IPS DF 4.7 (cell line): ENCODE results near the gene TADA3.
"Not testable (repeated sequence)": the region's sequence is repeated elsewhere in the genome, so short reads cannot be mapped to it uniquely, and the experiment has no call there.

Experiments used
- DNase-seq: peaks from one replicate; pipeline ENCODE4 v3.0.0-alpha.2; 2013; ENCODE audit warnings: low spot score; ENCODE audit errors: extremely low read depth

TADA3 gene

GRCh38 chr3:9784965-9785364, 7.3 kb downstream of the TADA3 start:
- DNase-seq, result no peak

GRCh38 chr3:9783954-9784353, 8.3 kb downstream of the TADA3 start:
- DNase-seq, result no peak

GRCh38 chr3:9782770-9783169, 9.5 kb downstream of the TADA3 start:
- no peak for DNase-seq

DNA sequence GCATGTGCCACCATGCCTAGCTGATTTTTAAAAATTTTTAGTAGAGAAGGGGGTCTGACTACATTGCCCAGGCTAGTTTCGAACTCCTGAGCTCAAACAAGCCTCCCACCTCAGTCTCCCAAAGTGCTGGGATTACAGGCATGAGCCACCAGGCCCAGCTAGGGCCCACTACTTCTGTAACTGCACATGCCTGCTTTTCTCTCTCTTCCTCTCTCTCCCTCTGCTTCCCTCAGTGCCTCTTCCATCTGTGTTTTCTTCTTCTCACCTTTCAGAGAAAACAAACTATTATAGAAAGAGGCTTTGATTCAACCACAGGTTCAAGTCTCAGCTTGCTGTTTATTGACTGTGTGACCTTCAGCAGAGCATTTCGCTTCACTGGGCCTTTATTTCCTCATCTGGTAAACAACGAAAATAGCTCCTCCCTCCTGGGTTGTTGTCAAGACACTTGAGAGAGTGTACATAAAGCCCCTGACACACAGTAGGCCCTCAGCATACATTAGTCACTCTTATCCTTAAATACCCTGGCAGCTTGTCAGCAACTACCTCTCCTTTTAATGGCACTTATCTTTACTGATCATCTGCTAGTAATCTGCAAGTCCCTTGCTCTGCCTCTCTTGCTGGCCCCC, 10.2 kb downstream of the TADA3 start:
- no peak for DNase-seq

GRCh38 chr3:9781551-9781950, 10.7 kb downstream of the TADA3 start:
- DNase-seq, result no peak

DNA sequence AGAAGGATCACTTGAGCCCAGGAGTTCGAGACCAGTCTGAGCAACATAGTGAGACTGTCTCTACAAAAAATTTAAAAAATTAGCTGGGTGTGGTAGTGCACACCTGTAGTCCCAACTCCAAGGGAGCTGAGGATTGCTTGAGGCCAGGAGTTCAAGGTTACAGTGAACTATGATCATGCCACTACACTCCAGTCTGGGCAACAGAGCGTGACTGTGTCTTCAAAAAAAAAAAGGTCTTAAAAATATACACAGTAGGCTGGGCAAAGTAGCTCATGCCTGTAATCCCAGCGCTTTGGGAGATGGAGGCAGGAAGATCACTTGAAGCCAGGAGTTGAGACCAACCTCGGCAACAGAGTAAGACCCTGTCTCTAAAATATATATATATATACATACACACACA, 11.4 kb downstream of the TADA3 start:
- no peak for DNase-seq

- no peak for DNase-seq
Observed at GRCh38 chr3:9780458-9780812, 11.8 kb downstream of the TADA3 start.

GRCh38 chr3:9779721-9780457, 12.4 kb downstream of the TADA3 start:
- no peak for DNase-seq

DNA sequence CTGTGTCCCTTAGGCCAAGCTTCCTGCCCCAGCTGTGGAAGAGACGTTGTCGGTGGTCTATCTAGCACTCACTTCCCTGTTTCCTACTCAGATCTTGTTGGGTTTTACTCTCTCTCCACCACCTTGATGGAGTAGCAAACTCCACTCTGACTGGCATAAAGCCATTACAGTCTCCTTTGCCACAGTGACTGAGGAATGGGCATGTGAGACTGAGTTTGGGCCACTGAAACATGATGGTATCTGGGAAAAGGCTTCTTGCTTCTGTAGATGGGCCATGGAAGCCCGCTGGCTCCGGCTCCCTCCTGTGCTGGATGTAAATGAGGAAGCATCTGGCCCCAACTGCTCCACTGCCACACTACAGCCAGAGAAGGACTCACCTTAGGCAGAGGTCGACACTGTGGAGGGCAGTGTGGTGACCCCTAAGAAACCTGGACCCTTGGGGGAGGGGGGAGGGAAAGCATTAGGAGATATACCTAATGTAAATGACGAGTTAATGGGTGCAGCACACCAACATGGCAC, 13.1 kb downstream of the TADA3 start:
- no peak for DNase-seq

DNA sequence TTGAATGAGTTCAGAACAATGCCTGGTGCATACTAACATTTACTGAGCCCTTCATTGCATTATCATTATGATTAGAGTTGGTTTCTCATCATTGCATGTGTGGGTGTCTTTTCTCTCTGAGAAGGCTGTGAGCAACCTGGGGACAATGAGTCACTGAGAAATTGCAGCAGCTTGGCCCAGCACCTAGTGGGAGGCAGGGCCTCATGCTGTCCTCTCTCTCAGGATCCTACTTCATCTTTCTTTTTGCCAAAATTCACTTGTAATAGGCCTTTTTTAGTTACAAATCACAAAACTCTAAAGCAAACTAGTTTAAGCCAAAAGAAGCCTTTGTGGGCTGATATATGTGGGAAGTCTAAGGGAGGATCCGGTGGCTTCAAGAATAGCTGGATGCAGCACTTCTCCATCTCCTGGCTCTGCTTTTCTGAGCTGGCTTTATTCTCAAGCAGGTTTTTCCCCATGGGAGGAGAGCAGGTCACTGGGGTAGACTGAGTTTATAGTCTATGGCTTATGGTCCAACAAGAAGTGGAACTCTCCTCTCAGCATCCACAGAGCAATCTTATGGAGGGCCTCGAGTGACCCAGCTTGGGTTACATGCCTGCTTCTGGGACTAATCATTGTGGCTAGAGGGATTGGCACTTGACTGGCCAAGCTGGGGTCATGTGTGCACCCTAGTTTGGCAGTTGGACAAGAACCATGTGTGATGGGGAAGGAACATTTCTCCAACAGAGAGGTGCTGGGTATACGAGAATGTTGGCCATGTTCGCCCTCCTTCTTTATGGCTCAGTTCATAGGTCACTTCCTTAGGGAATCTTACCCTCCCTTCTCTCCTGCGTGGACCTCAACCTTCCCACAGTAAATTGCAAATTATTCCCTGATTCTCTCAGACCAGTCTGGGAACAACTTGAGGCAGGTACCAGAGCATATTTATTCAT, 13.9 kb downstream of the TADA3 start:
- DNase-seq, result no peak

- no peak for DNase-seq
Observed at GRCh38 chr3:9777694-9778021, 14.6 kb downstream of the TADA3 start.

DNA sequence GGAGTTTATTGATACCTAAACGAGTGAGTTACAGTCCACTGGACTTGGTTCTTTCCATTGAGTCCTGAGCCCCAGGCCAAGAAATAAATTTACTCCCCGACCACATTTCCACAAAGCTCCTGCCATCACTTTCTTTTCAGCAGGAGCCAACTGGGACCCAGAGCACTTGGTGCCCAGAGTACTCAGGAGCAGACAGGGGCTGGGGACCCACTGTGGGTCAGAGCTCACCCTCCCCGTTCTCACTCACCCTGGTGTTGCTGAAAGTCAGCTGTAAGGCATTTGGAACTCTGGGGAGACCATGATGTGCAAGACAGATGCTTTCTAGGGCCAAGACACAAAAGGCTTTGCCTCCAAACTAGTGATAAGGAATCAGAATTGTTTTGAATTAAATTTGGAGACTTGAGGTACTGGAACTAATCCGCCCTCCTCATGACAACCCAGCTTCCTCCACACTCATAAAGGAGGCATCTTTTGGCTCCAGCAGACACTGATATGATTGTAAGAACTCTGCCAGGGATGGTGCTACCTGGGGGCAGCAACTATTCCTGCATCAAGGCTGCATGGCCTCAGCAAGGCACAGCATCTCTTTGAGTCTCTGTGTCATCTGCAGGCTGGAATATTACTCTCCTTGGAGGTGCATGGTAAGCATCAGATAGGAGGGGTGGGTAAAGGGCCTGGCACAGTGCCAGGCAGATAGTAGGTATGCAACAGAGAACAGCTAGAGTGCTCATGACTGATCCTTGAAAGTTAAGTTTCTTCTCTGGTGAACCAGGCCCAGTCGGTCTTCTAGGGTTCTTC, 15.2 kb downstream of the TADA3 start:
- DNase-seq, result no peak

DNA sequence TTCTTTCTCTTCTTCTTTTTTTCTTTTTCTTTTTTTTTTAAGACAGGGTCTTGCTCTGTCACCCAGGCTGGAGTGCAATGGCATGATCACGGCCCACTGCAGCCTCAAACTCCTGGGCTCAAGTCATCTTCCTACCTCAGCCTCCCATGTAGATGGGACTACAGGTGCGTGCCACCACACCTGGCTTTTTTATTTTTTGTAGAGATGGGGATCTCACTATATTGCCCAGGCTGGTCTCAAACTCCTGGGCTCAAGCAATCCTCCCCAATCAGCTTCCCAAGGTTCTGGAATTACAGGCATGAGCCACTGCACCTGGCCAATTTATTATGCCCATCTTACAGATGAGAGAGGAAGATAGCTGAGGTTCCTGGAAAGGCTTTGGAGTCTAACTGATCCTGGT, 21.3 kb downstream of the TADA3 start:
- not testable (repeated sequence) for DNase-seq

DNA sequence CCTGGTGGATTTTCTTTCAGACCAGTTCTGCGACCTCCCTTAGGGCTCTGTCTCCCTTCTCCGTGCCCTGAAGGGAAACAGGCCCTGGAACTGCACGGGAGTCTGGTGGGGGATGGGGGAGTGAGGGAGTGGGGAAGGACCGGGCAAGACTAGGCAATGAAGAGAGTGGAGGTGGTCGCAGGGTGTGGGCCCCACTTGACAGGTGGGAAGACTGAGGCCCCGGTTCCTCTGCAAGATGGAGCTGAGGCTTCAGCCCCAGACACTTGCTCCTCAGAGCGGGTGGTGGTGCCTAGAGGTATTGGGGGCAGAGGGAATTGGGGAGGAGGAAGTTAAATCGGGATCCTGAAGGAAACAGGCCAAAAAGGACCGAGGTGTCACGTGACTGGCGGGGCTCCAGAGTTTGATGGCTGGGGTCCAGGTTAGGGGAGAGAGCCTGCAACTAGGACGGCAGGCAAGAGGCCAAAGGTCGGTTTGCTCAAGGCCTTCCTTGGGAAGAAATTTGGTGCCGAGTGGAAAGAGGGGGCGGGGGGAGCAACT, 21.9 kb downstream of the TADA3 start:
- no peak for DNase-seq

- DNase-seq, result no peak
Observed at GRCh38 chr3:9769426-9770275, 22.6 kb downstream of the TADA3 start, which contains the start of gene CAMK1. Gene CAMK1, minus strand, starts transcription at chr3:9769947. Its CDS starts 2,198 bp downstream, at chr3:9767749.

GRCh38 chr3:9769012-9769411, 23.3 kb downstream of the TADA3 start:
- no peak for DNase-seq

DNA sequence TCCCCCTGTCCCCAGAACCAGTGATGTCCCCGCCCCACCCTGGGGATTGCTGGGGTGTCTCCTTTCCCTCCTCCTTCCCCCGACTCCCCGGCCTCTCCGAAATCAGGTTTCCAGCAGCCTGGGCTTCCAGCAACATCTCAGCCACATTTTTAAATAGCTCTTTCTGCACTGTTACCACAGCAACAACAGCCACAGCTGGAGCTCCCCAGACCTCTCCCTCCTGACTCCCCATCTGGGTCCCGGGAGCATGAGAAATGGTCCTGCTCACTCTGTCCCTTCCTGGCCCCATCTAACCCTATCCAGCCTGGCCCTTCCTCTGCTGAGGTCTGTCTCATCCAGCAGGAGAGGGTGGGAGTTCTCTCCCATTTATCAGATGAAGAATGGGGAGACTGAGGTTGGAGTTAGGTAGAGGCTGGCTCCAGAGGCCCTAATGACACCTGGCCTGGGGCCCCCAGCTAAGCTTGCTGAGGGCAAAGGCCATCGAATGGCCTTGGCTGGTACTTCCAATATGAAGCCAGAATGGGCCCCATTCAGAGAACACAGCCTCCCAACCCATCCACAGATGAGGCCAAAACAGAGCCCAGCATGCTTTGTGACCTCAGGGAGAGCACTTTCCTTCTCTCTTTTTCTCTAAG, 24.0 kb downstream of the TADA3 start:
- DNase-seq, result no peak

DNA sequence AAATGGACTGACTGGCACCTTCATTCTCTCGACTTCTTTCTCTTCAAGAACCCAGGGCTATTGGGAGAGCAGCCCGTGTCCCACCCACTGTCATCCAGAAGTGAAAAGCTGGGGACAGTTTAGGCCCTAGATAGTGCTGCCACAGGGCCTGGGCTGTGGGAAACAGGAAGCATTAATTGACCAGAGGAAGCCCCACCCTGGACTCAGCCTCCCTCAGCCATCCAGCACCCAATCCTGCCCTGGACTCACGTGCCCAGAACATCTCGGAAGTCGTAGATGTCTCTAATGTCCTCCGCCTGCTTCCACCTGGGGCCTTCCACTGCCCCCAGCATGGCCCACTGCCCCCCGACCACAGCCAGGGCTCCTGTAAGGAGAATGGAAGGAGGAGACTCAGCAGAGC, 24.9 kb downstream of the TADA3 start:
- no peak for DNase-seq

GRCh38 chr3:9765865-9766264, 26.4 kb downstream of the TADA3 start:
- DNase-seq, result no peak

DNA sequence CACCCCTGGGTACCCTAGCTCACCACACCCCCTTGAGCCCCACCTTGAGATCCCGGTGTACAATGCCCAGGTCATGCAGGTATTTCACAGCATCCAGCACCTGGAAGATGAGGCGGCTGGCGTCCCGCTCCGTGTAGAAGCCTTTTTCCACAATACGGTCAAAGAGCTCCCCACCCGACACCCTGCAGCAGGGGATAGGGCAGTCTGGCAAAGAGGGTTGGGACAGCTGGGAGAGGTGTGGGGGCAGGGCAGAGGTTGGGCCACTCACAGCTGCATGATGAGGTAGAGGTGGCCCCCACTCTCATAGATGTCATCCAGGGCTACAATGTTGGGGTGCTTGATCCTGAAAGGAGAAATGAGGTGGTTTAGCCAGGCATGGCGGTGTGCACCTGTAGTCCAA, 29.4 kb downstream of the TADA3 start:
- DNase-seq, result no peak
